BJ (cell line): ENCODE data around the gene PLD2. TPM values are rescaled to one million over a fixed set of nuclear protein-coding genes. Genes with fewer than 3 reads are reported as not detected.

Experiments
- CTCF ChIA-PET: fragments of 350-600 bp; formaldehyde crosslinking; extraction: SDS; loops from one replicate; lab custom pipeline; 2021; ENCODE audit warnings: antibody characterized with exemption, inconsistent platforms; lab: Yijun Ruan, JAX
- POLR2A ChIA-PET: fragments of 300-600 bp; sonication (Branson Sonifier 250); formaldehyde crosslinking; extraction: SDS; loops from one replicate; lab custom pipeline; 2021; ENCODE audit warnings: antibody characterized with exemption; lab: Charles Lee
- DNase-seq: peaks from one replicate; pipeline ENCODE4 v3.0.0-alpha.2; 2011; ENCODE audit warnings: low read depth
- H3K27me3 ChIP-seq: 2 replicates; pipeline ENCODE4 v1.6.0; 2011; ENCODE audit warnings: low read length; ENCODE audit not compliant: control insufficient read depth, insufficient read depth
- H3K36me3 ChIP-seq: 2 replicates; pipeline ENCODE4 v1.5.1; 2011; ENCODE audit warnings: low read length; ENCODE audit not compliant: control insufficient read depth, insufficient read depth
- H3K4me3 ChIP-seq: 2 replicates; pipeline ENCODE4 v1.5.1; 2011; ENCODE audit warnings: low read depth, mild to moderate bottlenecking, control low read depth, low read length
- polyA plus RNA-seq: library from polyadenylated mRNA; depleted of rRNA; stranded (reverse); fragments of >200 nt; gene quantifications from 2 replicates; pipeline ENCODE4 v1.2.3, GENCODE V29; 2011
- TF ChIP-seq, protein P1 (sequence below): IDR thresholded peaks from 2 replicates; pipeline ENCODE4 v1.5.1; 2011; ENCODE audit warnings: low read depth, mild to moderate bottlenecking, control low read depth, inconsistent platforms, low read length, moderate library complexity; ENCODE audit not compliant: insufficient read depth

PLD2 gene
- polyA plus RNA-seq, 1 experiment: 34.1 TPM

DNA sequence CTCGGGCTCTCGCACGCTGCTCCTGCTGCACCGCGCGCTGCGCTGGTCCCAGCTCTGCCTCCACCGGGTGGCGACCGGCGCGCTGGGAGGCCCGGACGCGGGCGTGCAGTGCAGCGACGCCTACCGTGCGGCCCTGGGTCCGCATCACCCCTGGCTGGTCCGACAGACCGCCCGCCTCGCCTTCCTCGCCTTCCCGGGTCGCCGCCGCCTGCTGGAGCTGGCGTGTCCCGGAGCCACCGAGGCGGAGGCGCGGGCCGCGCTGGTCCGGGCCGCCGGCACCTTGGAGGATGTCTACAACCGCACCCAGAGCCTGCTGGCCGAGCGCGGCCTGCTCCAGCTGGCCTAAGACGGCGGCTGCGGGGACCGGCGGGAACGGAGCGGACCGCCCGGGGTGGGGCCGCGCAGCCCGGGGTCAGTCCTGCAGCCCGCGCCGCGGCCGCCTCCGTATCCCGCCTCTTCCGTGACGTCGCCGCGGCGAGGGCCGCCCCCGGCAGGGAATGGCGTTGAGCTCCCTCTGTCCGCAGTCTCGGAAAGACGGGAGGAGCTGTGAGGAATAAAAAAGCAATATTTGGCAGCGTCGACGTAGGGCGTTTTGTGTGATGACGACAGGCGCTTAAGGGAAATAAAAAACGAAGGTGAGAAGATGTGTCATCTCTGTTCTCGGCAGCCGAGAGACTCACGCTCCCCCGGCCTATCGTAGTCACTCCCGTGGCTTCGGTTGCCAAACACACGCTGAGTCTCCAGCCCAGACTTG, 16.8 kb upstream of the PLD2 start:
- Histone ChIP-seq H3K27me3 (peaks cover 6% of the 10 kb centered on the region), H3K36me3 (no peaks in the 10 kb centered on the region), H3K4me3 (peak overlapping the region; percentile 69)
- DNase-seq: peak; percentile 36
- POLR2A ChIA-PET: interaction anchor here (0.7 kb wide), 1 partner anchor 16 kb away, joined by 5 read pairs; the partner anchor contains the start of gene PLD2
- TF ChIP-seq, protein P1, sequence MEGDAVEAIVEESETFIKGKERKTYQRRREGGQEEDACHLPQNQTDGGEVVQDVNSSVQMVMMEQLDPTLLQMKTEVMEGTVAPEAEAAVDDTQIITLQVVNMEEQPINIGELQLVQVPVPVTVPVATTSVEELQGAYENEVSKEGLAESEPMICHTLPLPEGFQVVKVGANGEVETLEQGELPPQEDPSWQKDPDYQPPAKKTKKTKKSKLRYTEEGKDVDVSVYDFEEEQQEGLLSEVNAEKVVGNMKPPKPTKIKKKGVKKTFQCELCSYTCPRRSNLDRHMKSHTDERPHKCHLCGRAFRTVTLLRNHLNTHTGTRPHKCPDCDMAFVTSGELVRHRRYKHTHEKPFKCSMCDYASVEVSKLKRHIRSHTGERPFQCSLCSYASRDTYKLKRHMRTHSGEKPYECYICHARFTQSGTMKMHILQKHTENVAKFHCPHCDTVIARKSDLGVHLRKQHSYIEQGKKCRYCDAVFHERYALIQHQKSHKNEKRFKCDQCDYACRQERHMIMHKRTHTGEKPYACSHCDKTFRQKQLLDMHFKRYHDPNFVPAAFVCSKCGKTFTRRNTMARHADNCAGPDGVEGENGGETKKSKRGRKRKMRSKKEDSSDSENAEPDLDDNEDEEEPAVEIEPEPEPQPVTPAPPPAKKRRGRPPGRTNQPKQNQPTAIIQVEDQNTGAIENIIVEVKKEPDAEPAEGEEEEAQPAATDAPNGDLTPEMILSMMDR: peak; percentile 62
- CTCF ChIA-PET: interaction anchor here (0.6 to 7.9 kb wide), 31 partner anchors 8 to 122 kb away, joined by 3 to 112 read pairs (median 7); partner anchors contain the start of genes ARRB2, C17orf107, CHRNE and PLD2

DNA sequence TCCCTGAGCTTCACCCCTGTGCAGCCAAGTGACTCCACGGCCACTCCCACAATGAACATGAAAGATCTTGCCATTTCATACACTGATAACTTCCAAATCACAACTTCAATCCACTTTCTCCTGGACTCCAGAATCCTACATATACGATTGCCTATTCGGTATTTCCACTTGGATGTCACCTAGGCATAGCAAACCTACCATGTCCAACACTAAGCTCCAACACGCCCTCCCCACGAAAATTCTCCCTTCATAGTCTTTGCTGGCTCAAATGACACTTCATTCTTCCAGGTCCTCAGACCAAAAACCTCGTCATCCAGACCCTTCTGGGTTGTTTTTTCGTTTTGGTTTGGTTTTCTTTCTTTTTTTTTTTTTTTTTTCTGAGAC, 16.3 kb upstream of the PLD2 start:
- DNase-seq: no peak
- ChIA-PET CTCF (interaction anchor here (0.7 to 7.9 kb wide), 27 partner anchors 8 to 118 kb away, joined by 3 to 112 read pairs (median 7); partner anchors contain the start of genes ARRB2, C17orf107, CHRNE and PLD2), POLR2A (no interaction called here)
- peaks cover under 1% of the 10 kb centered on the region; the same call in 1 of the 2 replicates for H3K27me3 ChIP-seq
- TF ChIP-seq, protein P1: no peak
- no peaks in the 10 kb centered on the region for H3K36me3 ChIP-seq
- peak overlapping the region; percentile 69 for H3K4me3 ChIP-seq

DNA sequence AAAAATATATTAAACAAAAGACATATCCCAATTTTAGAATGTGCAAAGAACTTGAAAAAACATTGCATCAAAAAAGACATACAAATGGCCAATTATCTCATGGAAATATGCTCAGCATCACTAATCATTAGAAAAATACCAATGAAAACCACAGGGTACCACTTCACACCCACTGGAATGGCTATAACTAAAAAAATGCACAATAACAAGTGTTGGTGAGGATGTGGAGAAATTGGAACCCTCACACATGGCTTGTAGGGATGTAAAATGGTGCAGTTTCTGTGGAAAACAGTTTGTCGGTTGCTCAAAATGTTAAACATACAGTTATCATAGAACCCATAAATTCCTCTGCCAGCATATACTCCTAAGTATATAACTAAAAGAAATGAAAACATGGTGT, 11.8 kb upstream of the PLD2 start:
- DNase-seq: no peak
- H3K27me3 ChIP-seq: no peaks in the 10 kb centered on the region
- no peak overlapping the region for H3K4me3 ChIP-seq
- H3K36me3 ChIP-seq: peaks cover 11% of the 10 kb centered on the region
- POLR2A ChIA-PET: no interaction called here
- TF ChIP-seq, protein P1: no peak
- CTCF ChIA-PET: no interaction called here

DNA sequence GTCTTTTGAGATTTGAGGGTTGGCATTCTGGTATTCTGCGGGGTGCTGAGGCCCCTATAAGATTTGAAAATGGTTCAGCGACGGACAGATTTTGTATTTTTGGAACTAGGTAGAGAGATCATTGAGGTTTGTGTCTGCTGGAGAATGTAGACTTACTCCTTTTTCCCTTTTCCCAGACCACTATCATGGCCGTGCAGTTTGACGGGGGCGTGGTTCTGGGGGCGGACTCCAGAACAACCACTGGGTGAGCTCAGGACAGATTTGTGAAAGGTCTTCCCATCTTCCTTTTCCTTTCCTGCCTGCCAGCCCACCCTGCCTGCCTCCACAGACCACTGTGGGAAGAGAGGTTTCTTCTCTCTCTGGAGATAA, 10.4 kb upstream of the PLD2 start:
- CTCF ChIA-PET: interaction anchor here (0.6 to 1.4 kb wide), 4 partner anchors 27 to 113 kb away, joined by 3 read pairs; no protein-coding TSS in a partner anchor
- POLR2A ChIA-PET: interaction anchor here (0.7 kb wide), 1 partner anchor 61 kb away, joined by 5 read pairs; no protein-coding TSS in a partner anchor
- peaks cover 11% of the 10 kb centered on the region for H3K36me3 ChIP-seq
- DNase-seq: no peak
- H3K4me3 ChIP-seq: peak overlapping the region; percentile 95
- TF ChIP-seq, protein P1: no peak
- no peaks in the 10 kb centered on the region for H3K27me3 ChIP-seq

DNA sequence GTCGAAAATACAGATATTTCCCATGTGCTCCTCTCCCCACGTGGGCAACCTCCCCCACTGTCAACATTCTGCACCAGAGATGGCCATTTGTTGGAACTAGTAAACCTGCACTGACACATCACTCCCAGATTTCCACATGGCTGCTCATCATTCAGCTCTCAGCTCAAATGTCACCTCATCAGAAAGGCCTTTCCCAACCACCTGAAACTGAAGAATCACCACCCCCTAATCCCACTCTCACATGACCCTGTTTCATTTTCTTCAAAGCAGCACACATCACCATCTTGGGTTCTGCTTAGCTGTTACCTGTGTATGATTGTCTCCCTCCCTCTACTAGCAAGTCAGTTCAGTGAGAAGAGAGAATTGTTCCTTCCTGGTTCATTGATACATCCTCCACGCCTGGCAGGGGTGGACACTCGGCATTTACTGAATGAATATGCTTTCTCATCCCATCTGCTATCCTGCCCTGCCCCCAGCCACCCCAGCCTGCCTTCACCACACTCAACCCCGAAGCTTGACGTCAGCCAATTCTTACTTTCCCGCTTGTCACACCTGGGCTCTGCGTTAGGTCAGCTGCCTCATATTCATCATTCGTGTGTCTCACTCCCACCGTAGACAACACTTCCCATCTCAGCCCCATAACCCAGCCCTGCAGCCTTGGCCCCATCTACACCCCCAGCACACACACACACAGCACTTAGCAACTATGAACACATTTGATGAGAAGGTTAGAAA, 6.3 kb upstream of the PLD2 start:
- Histone ChIP-seq H3K27me3 (no peaks in the 10 kb centered on the region), H3K4me3 (no peak overlapping the region), H3K36me3 (peaks cover 11% of the 10 kb centered on the region)
- ChIA-PET POLR2A (no interaction called here), CTCF (interaction anchor here (2.1 kb wide), 1 partner anchor 11 kb away, joined by 9 read pairs; the partner anchor contains the start of gene GLTPD2)
- no peak for DNase-seq
- TF ChIP-seq, protein P1: no peak
